Muscle of leg (tissue), 11 donors: ENCODE results near the gene DGAT2. TPM values are rescaled to one million over a fixed set of nuclear protein-coding genes. Genes with fewer than 3 reads are reported as not detected.

ENCODE experiments used
- DNase-seq: peaks from one replicate; pipeline ENCODE4 v3.0.0; 2013
- H3K27ac ChIP-seq: one replicate; pipeline ENCODE4 v1.5.1; 2013; ENCODE audit warnings: mild to moderate bottlenecking, low read length, control low read depth
- H3K27me3 ChIP-seq: one replicate; pipeline ENCODE4 v1.6.1; 2013; ENCODE audit warnings: low read length; ENCODE audit not compliant: control insufficient read depth, insufficient read depth
- H3K36me3 ChIP-seq: one replicate; pipeline ENCODE4 v1.6.1; 2013; ENCODE audit warnings: low read length; ENCODE audit not compliant: control insufficient read depth, insufficient read depth
- H3K4me1 ChIP-seq: one replicate; pipeline ENCODE4 v1.6.1; 2013; ENCODE audit warnings: low read length; ENCODE audit not compliant: control insufficient read depth, insufficient read depth
- H3K4me3 ChIP-seq: one replicate; pipeline ENCODE4 v1.5.1; 2013; ENCODE audit warnings: low read length, control low read depth
- H3K9me3 ChIP-seq: replicated peaks from 2 replicates; pipeline ENCODE4 v1.6.1; 2013; ENCODE audit warnings: low read depth, low read length; ENCODE audit not compliant: control insufficient read depth
- WGBS: methylation state at CpG from one replicate; pipeline ENCODE4 v1.1.5; 2013; ENCODE audit warnings: missing lambda C conversion rate; ENCODE audit not compliant: insufficient coverage; 5-methylcytosine and 5-hydroxymethylcytosine counted together
- polyA plus RNA-seq, 8 donors: library from polyadenylated mRNA; unstranded; fragments of 120-200 nt; gene quantifications; one replicate each; pipeline versions ENCODE4 v1.2.1 to v1.2.3, GENCODE V29; 2013; ENCODE audit warnings: inconsistent platforms in 1 of 8, low replicate concordance in 1 of 8; ENCODE audit not compliant: insufficient read length in 8 of 8, insufficient read depth in 1 of 8
- total RNA-seq: library from RNA; stranded (reverse); fragments of 120-200 nt; gene quantifications from one replicate; pipeline ENCODE4 v1.2.4, GENCODE V29; 2013

Gene DGAT2
- total and polyA plus RNA-seq, 9 donors = 0.31 to 3.8 (median 0.65) TPM

- H3K27ac ChIP-seq = no peak overlapping the region
- no peaks in the 10 kb centered on the region for H3K36me3 ChIP-seq
- no peaks in the 10 kb centered on the region for H3K9me3 ChIP-seq
- H3K4me1 ChIP-seq = no peaks in the 10 kb centered on the region
- no peaks in the 10 kb centered on the region for H3K27me3 ChIP-seq
- H3K4me3 ChIP-seq = no peak overlapping the region
- no peak for DNase-seq
- WGBS = 86% methylated on average over 13 of the region's 13 CpGs
Observed at GRCh38 chr11:75777461-75778110, 9.0 kb downstream of the DGAT2 start.

GRCh38 chr11:75778962-75779361, 10.4 kb downstream of the DGAT2 start:
- Histone ChIP-seq H3K9me3 (no peaks in the 10 kb centered on the region), H3K4me1 (no peaks in the 10 kb centered on the region), H3K27ac (no peak overlapping the region), H3K27me3 (no peaks in the 10 kb centered on the region), H3K4me3 (no peak overlapping the region), H3K36me3 (no peaks in the 10 kb centered on the region)
- 90% methylated on average over 2 of the region's 5 CpGs for WGBS
- no peak for DNase-seq

DNA sequence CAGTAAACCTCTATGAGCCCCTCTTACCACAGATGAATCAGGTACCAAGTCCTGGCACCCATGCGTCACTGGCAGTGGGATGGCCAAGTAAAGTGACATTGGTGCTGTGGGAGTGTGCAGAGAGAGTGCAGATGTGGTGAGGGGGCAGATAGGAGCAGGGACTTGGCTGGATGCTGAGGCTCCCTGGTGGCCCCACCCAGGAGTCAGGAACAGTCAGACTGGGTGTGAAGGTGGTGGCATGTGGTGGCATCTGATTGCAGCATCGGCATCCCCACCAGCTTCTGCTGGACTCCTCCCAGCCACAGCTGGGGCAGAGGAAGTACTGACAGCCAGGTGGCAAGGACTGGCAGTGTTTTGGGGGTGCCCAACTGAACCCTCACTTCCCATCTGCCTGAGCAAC, 11.4 kb downstream of the DGAT2 start:
- Histone ChIP-seq H3K27me3 (no peaks in the 10 kb centered on the region), H3K9me3 (no peaks in the 10 kb centered on the region), H3K27ac (no peak overlapping the region), H3K4me3 (no peak overlapping the region), H3K4me1 (no peaks in the 10 kb centered on the region), H3K36me3 (no peaks in the 10 kb centered on the region)
- DNase-seq = no peak
- WGBS = 80% methylated on average over 2 of the region's 2 CpGs

- H3K9me3 ChIP-seq = no peaks in the 10 kb centered on the region
- DNase-seq = no peak
- 81% methylated on average over 2 of the region's 3 CpGs for WGBS
- no peak overlapping the region for H3K27ac ChIP-seq
- no peaks in the 10 kb centered on the region for H3K36me3 ChIP-seq
- no peaks in the 10 kb centered on the region for H3K4me1 ChIP-seq
- H3K27me3 ChIP-seq = no peaks in the 10 kb centered on the region
- no peak overlapping the region for H3K4me3 ChIP-seq
Observed at GRCh38 chr11:75780888-75781287, 12.3 kb downstream of the DGAT2 start.

DNA sequence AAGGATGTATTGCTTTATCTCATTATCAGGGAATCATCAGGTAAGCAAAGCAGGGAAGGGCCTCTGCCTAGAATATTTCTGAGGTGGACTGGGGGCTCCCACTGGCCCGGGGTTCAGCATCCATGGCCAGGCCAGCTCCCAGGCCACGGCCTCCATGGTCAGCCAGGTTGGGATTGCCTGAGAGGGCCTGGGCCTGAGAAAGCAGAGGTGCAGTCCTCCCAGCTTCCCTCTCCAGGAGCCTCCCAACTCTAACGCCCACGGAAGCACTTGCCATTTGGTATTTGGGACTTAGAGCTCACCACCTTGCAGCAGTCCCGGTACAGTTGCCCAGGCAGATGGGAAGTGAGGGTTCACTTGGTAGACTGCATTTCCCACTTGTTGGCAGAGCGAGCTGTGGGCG, 12.7 kb downstream of the DGAT2 start:
- WGBS = 92% methylated on average over 5 of the region's 7 CpGs
- H3K27ac ChIP-seq = no peak overlapping the region

DNA sequence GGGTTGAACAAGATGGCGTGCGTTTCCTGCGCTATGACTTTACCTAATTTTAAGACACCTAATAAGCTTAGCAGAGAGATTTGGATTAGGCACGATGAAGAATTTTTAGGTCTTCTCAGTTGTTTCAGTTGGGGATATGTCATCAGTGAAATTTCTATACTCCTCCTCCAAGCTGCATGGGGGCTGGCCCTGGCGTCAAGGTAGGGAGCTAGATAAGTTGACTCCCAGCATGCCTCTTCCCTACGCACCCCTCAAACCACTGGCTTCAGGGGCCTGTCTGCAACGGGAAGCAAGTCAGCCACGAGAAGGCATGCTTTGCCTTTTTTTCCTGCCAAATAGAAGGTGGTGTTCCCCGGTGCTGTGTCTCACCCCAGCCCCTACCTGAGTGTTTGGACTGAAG, 13.3 kb downstream of the DGAT2 start:
- no peaks in the 10 kb centered on the region for H3K27me3 ChIP-seq
- H3K27ac ChIP-seq = no peak overlapping the region
- WGBS = no CpG with 5 or more reads among the region's 9 CpGs
- no peaks in the 10 kb centered on the region for H3K4me1 ChIP-seq
- H3K4me3 ChIP-seq = no peak overlapping the region
- H3K9me3 ChIP-seq = no peaks in the 10 kb centered on the region
- no peaks in the 10 kb centered on the region for H3K36me3 ChIP-seq
- no peak for DNase-seq

More for the DNA sequence above, 12.7 kb downstream of the DGAT2 start:
- Histone ChIP-seq H3K9me3 (no peaks in the 10 kb centered on the region), H3K36me3 (no peaks in the 10 kb centered on the region), H3K27me3 (no peaks in the 10 kb centered on the region), H3K4me3 (no peak overlapping the region), H3K4me1 (no peaks in the 10 kb centered on the region)
- no peak for DNase-seq

DNA sequence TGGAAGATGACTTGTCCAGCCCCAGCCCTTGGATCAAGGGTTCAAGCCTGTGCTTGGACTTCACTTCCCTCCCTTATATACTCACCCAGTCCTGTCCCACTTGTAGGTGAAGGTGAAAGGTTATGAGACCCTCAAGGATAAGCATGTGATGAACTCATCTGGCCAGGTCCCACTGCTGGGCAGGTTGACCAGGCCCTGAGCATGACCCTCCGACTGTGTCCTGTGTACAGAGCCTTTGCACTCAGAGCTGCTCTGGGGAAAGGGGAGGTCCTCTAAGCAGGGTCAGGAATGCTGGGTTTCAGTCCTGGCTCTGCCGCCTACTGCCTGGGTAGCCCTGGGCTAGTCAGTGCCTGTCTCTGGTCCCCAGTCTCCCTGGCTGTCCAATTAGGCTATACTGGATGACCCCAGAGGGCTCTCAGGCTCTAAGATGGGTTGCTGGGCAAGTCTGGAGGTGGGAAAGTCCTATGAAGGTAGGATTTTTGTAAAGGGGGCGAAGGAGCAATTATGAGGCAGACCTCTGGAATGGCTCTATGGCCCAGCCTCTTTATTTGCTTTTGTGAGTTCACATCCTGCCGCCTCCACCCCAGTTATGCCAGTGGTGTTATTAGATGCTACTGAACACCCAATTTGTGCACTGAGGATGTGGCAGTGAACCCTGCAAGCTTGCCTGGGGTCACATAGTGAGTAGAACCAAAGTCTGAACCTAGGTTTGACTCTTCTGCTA, 14.1 kb downstream of the DGAT2 start:
- no peaks in the 10 kb centered on the region for H3K4me1 ChIP-seq
- 87% methylated on average over 3 of the region's 4 CpGs for WGBS
- no peaks in the 10 kb centered on the region for H3K9me3 ChIP-seq
- no peaks in the 10 kb centered on the region for H3K36me3 ChIP-seq
- no peak for DNase-seq
- no peak overlapping the region for H3K27ac ChIP-seq
- H3K27me3 ChIP-seq = no peaks in the 10 kb centered on the region
- no peak overlapping the region for H3K4me3 ChIP-seq

DNA sequence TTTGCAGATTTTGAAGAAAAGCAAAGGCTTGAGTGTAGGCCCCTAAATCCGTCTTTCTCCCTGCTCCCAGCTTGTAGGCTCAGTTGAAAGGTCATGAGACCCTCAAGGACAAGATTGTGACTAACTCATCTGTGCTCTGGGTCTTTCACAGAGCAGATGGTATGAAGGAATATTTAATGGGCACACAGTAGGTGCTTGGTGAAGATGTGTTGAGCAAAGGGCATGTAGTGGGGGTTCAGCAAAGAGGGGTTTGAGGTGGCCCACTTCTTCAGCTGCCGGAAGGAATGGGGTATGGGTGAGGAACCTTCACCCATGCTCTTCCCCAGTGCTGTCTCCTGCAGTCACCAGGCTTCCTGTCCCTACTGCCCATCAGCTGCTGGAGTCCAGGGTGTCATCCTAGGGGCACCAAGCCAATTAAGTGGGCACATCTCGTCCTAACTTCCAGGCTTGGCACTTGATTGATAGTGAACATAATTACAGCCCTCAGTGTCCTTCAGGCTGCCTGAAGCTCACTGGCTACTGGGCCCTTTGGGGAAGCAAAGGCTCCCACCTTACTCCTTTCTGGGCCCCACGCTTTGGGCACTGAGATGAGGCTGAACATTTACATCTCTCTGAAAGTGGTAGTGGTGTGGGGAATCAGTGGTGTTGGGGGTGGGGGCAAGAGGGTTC, 15.0 kb downstream of the DGAT2 start:
- 93% methylated on average over 2 of the region's 4 CpGs for WGBS
- Histone ChIP-seq H3K36me3 (no peaks in the 10 kb centered on the region), H3K4me1 (no peaks in the 10 kb centered on the region)

GRCh38 chr11:75784085-75784478, 15.5 kb downstream of the DGAT2 start:
- Histone ChIP-seq H3K36me3 (no peaks in the 10 kb centered on the region), H3K4me1 (no peaks in the 10 kb centered on the region), H3K27me3 (no peaks in the 10 kb centered on the region), H3K9me3 (no peaks in the 10 kb centered on the region), H3K27ac (no peak overlapping the region), H3K4me3 (no peak overlapping the region)
- no CpG with 5 or more reads among the region's 2 CpGs for WGBS
- DNase-seq = no peak

More for the DNA sequence above, 15.0 kb downstream of the DGAT2 start:
- Histone ChIP-seq H3K27ac (no peak overlapping the region), H3K4me3 (no peak overlapping the region), H3K9me3 (no peaks in the 10 kb centered on the region), H3K27me3 (no peaks in the 10 kb centered on the region)
- DNase-seq = no peak

- WGBS = no CpG with 5 or more reads among the region's 1 CpG
- no peak for DNase-seq
- H3K36me3 ChIP-seq = no peaks in the 10 kb centered on the region
Observed at GRCh38 chr11:75784506-75784905, 15.9 kb downstream of the DGAT2 start.

More at GRCh38 chr11:75784506-75784905, 15.9 kb downstream of the DGAT2 start:
- H3K27ac ChIP-seq = no peak overlapping the region
- no peak overlapping the region for H3K4me3 ChIP-seq
- H3K9me3 ChIP-seq = no peaks in the 10 kb centered on the region
- H3K4me1 ChIP-seq = no peaks in the 10 kb centered on the region
- no peaks in the 10 kb centered on the region for H3K27me3 ChIP-seq
